HepG2 (cell line): Measurements from ENCODE around the gene CYP27B1. TPM values are rescaled to one million over a fixed set of nuclear protein-coding genes. Genes with fewer than 3 reads are reported as not detected.

Source experiments
- CEBPB ChIP-seq: IDR thresholded peaks from 2 replicates; pipeline ENCODE4 v1.6.1; 2011; ENCODE audit warnings: low read depth, low read length, improper control_type of control experiment, borderline replicate concordance
- PHF21A ChIP-seq: sonication (generic); formaldehyde crosslinking; IDR thresholded peaks from 2 replicates; pipeline ENCODE4 v1.5.0; 2020; ENCODE audit warnings: mild to moderate bottlenecking, missing genetic modification reagents
- POLR2G ChIP-seq: fragments of 200-400 bp; formaldehyde crosslinking; IDR thresholded peaks from 2 replicates; pipeline ENCODE4 v1.6.1; 2018; ENCODE audit warnings: mild to moderate bottlenecking, low read depth, low read length, moderate library complexity
- SIN3A ChIP-seq: IDR thresholded peaks from 2 replicates; pipeline ENCODE4 v1.6.1; 2011; ENCODE audit warnings: low read depth, mild to moderate bottlenecking, control low read depth, low read length, borderline replicate concordance
- SIN3B ChIP-seq: fragments of 150-350 bp; IDR thresholded peaks from 2 replicates; pipeline ENCODE4 v1.6.1; 2014; ENCODE audit warnings: low read length
- ZZZ3 ChIP-seq: sonication (generic); formaldehyde crosslinking; IDR thresholded peaks from 2 replicates; pipeline ENCODE4 v1.4.0; 2020; ENCODE audit warnings: missing genetic modification reagents, mild to moderate bottlenecking, borderline replicate concordance
- polyA plus RNA-seq, 8 experiments: library from polyadenylated mRNA; depleted of rRNA in 3 of 8; stranded (reverse) in 7 of 8; unstranded in 1 of 8; fragments of >200 nt; fragmentation: Illumina TruSeq in 4 of 8; extraction: Trizol in 4 of 8; gene quantifications; 2 replicates each; pipeline versions ENCODE4 v1.2.1 to v1.2.3, GENCODE V29; 2011 to 2016; ENCODE audit warnings: low read depth in 4 of 8, missing spikeins in 1 of 8, mixed read lengths in 1 of 8; ENCODE audit not compliant: insufficient read depth in 1 of 8
- total RNA-seq, 5 experiments: library from RNA; depleted of rRNA; stranded (reverse); fragments of >200 nt; fragmentation: Illumina TruSeq; extraction: Trizol; gene quantifications; 2 replicates each; pipeline ENCODE4 v1.2.3, GENCODE V29; 2016; ENCODE audit warnings: low read depth in 1 of 5
- TF ChIP-seq, protein P1 (sequence below): sonication (generic); formaldehyde crosslinking; IDR thresholded peaks from 2 replicates; pipeline ENCODE4 v1.8.1; 2023; ENCODE audit warnings: missing genetic modification reagents, mild to moderate bottlenecking, borderline replicate concordance
- TF ChIP-seq, protein P2 (sequence below): IDR thresholded peaks from 2 replicates; pipeline ENCODE4 v1.6.1; 2018; ENCODE audit warnings: missing genetic modification reagents, mild to moderate bottlenecking, missing compliant biosample characterization
- TF ChIP-seq, protein P3 (sequence below): sonication (generic); formaldehyde crosslinking; IDR thresholded peaks from 2 replicates; pipeline ENCODE4 v1.4.0; 2020; ENCODE audit warnings: low read depth, mild to moderate bottlenecking, missing genetic modification reagents
- TF ChIP-seq, protein P4 (sequence below): sonication (generic); formaldehyde crosslinking; conservative IDR thresholded peaks from 2 replicates; pipeline ENCODE4 v1.5.0; 2020; ENCODE audit warnings: missing genetic modification reagents
- TF ChIP-seq, protein P5 (sequence below): fragments of 450-650 bp; IDR thresholded peaks from 2 replicates; pipeline ENCODE4 v1.6.1; 2016

Gene CYP27B1
- total and polyA plus RNA-seq, 2 of the 13 experiments (the other 11 are each of a cell fraction or from before 2014, with no cell fraction given), result 2.3 to 3.0 TPM

DNA sequence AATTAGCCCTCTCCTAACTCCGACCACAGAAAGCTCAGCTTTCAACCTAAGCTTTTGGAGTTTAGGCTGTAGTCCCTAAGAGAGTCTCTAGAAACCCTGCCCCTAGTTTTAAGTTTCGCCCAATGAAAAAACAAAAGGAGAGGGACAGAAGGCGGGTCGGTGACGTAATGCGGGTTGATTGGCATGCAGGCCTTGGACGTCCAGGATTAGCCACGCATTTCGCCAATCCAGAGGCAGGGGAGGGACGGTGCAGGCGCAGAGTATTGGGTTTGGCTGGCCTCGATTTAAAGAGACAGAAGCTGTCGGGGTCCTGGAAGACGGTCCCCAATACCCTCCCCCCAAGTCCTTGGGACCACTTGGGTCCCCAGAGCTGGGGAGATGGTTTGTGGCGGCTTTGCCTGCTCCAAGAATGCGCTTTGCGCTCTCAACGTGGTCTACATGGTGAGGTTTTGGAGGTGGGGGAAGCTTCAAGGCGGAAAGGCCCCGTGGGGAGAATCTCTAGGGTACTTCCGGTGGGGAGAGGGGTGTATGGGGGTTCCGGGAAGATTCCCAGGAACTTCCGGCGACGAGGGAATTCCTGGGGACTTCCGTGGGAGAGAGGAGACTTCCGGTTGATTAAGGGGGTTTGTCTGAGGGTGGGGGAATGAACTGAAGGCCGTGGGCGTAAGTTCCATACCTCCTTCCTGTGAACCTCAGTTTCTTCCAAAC lies 21.9 kb downstream of the CYP27B1 start, which contains the start of gene TSPAN31 (continued):
- TF ChIP-seq, protein P1, sequence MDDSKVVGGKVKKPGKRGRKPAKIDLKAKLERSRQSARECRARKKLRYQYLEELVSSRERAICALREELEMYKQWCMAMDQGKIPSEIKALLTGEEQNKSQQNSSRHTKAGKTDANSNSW (CRISPR knock-in tag), result no peak
- TF ChIP-seq POLR2G, result peak; percentile 82
- TF ChIP-seq, protein P2, sequence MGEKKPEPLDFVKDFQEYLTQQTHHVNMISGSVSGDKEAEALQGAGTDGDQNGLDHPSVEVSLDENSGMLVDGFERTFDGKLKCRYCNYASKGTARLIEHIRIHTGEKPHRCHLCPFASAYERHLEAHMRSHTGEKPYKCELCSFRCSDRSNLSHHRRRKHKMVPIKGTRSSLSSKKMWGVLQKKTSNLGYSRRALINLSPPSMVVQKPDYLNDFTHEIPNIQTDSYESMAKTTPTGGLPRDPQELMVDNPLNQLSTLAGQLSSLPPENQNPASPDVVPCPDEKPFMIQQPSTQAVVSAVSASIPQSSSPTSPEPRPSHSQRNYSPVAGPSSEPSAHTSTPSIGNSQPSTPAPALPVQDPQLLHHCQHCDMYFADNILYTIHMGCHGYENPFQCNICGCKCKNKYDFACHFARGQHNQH (CRISPR knock-in tag), result peak; percentile 62
- TF ChIP-seq, protein P3, sequence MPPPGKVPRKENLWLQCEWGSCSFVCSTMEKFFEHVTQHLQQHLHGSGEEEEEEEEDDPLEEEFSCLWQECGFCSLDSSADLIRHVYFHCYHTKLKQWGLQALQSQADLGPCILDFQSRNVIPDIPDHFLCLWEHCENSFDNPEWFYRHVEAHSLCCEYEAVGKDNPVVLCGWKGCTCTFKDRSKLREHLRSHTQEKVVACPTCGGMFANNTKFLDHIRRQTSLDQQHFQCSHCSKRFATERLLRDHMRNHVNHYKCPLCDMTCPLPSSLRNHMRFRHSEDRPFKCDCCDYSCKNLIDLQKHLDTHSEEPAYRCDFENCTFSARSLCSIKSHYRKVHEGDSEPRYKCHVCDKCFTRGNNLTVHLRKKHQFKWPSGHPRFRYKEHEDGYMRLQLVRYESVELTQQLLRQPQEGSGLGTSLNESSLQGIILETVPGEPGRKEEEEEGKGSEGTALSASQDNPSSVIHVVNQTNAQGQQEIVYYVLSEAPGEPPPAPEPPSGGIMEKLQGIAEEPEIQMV (CRISPR knock-in tag), result no peak
- TF ChIP-seq CEBPB, result peak; percentile 79; the same call in 1 of the 2 replicates
- 0 out of 2 replicates have a peak, but pooled peaks have one; percentile 6 for TF ChIP-seq SIN3A
- peak; percentile 78 for TF ChIP-seq PHF21A (CRISPR knock-in tag)
- TF ChIP-seq, protein P4, sequence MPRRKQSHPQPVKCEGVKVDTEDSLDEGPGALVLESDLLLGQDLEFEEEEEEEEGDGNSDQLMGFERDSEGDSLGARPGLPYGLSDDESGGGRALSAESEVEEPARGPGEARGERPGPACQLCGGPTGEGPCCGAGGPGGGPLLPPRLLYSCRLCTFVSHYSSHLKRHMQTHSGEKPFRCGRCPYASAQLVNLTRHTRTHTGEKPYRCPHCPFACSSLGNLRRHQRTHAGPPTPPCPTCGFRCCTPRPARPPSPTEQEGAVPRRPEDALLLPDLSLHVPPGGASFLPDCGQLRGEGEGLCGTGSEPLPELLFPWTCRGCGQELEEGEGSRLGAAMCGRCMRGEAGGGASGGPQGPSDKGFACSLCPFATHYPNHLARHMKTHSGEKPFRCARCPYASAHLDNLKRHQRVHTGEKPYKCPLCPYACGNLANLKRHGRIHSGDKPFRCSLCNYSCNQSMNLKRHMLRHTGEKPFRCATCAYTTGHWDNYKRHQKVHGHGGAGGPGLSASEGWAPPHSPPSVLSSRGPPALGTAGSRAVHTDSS, result no peak
- TF ChIP-seq, protein P5, sequence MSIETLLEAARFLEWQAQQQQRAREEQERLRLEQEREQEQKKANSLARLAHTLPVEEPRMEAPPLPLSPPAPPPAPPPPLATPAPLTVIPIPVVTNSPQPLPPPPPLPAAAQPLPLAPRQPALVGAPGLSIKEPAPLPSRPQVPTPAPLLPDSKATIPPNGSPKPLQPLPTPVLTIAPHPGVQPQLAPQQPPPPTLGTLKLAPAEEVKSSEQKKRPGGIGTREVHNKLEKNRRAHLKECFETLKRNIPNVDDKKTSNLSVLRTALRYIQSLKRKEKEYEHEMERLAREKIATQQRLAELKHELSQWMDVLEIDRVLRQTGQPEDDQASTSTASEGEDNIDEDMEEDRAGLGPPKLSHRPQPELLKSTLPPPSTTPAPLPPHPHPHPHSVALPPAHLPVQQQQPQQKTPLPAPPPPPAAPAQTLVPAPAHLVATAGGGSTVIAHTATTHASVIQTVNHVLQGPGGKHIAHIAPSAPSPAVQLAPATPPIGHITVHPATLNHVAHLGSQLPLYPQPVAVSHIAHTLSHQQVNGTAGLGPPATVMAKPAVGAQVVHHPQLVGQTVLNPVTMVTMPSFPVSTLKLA, result peak; percentile 27; the same call in 1 of the 2 replicates
- no peak for TF ChIP-seq SIN3B
- peak; percentile 2; the same call in 1 of the 2 replicates for TF ChIP-seq ZZZ3
- TF ChIP-seq, all 625 proteins: peak for 122
